Measurements from ENCODE around the gene TRIP12.

DNA sequence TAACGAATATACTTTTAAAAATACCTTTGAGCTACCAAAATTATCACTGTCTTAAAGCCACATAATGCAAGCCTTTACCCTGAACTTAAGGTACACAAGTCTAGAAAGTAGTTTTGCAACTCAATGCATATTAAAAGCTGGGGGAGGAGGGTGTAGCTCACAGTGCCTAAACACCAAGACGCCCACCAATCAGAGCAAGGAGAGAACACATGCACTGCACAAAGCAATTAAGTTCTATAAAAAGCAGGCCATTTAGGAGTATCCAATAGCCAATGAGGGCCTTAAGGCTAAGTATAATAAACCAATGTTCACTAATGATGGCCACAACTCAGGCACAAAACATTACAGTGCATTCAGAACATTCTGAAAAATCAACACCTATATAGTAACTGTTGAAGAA is 16.2 kb downstream of the TRIP12 start:
- TF ChIP-seq, protein P1, sequence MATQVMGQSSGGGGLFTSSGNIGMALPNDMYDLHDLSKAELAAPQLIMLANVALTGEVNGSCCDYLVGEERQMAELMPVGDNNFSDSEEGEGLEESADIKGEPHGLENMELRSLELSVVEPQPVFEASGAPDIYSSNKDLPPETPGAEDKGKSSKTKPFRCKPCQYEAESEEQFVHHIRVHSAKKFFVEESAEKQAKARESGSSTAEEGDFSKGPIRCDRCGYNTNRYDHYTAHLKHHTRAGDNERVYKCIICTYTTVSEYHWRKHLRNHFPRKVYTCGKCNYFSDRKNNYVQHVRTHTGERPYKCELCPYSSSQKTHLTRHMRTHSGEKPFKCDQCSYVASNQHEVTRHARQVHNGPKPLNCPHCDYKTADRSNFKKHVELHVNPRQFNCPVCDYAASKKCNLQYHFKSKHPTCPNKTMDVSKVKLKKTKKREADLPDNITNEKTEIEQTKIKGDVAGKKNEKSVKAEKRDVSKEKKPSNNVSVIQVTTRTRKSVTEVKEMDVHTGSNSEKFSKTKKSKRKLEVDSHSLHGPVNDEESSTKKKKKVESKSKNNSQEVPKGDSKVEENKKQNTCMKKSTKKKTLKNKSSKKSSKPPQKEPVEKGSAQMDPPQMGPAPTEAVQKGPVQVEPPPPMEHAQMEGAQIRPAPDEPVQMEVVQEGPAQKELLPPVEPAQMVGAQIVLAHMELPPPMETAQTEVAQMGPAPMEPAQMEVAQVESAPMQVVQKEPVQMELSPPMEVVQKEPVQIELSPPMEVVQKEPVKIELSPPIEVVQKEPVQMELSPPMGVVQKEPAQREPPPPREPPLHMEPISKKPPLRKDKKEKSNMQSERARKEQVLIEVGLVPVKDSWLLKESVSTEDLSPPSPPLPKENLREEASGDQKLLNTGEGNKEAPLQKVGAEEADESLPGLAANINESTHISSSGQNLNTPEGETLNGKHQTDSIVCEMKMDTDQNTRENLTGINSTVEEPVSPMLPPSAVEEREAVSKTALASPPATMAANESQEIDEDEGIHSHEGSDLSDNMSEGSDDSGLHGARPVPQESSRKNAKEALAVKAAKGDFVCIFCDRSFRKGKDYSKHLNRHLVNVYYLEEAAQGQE (IDR thresholded peaks at IDR 0.05; ENCODE audit: insufficient read depth in 1 of 2, low read depth in 2 of 2, low read length in 2 of 2), result no peak
- TF ChIP-seq TAF1 (IDR thresholded peaks at IDR 0.05; ENCODE audit: borderline replicate concordance, insufficient read depth, low read length) (no peak), POLR2AphosphoS5 (IDR thresholded peaks at IDR 0.05; ENCODE audit: low read depth, low read length) (no peak)

All from PFSK-1 (cell line).